Measurements from ENCODE around the gene WDFY3.
"Not testable (repeated sequence)": the region's sequence is repeated elsewhere in the genome, so short reads cannot be mapped to it uniquely, and the experiment has no call there.

WDFY3 gene

DNA sequence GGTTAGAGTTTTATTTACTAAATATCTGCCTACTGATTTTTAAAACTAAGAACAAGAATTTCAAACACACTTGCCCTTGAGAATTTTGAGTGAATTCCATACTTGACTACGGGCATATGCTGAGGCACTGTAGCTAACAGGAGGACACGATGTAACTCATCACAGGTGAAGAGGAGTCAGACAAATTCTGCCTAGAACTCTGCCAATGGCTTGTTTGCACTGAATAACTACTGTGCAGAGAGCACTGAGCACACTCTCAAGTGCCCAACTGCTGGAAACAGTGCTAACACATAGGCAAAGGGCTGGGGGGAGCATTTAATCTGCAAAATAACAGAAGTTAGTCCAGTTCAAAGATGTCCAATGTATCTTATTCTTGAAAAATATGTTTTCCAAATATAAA, 104.4 kb downstream of the WDFY3 start:
- DNase-seq (ENCODE audit: low read depth, low spot score): no peak

DNA sequence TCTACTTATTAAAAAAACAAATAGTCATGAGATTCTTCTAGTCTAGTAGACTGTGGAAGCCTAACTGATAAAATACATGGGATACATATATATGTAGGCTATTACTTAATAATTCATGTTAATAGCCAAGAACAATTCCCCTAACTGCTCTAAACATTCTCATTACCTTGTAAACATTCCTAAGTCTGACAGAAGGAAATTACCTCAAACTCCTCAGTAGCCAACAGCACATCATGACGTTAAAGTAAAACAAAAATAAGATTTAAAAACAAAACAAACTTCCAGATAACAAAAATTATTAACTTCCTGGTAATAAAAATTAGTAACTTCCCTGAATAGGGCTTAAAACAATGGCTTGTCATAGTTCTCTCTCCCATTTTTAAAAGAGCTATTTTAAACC, 109.2 kb downstream of the WDFY3 start:
- no peak for DNase-seq (ENCODE audit: low read depth, low spot score)

DNA sequence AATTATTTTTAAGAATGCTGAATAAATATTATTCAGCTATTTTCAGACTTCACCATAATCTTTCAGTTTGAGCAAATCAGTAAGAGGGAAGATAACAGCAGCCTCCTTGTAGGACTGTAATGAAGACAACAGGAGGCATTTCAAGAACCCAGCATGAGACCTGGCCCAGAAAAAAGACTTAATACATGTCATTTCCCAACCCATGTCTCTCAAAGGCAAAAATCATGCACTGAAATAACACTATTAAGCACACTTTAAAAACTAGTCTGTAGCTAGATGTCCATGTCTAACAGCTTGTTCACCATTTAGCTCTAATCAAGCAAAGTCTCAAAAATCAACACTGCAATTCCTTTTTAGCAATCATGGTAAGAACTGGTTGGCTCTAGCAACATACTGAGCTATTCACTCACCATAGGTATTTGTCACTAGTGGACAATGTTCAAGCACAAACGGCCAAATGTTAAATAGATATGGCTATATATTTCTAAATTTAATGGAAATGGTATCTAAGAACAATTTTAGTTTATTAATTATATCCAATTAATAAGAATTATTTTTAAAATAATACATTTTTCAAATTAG, 109.9 kb downstream of the WDFY3 start:
- DNase-seq (ENCODE audit: low read depth, low spot score): no peak

DNA sequence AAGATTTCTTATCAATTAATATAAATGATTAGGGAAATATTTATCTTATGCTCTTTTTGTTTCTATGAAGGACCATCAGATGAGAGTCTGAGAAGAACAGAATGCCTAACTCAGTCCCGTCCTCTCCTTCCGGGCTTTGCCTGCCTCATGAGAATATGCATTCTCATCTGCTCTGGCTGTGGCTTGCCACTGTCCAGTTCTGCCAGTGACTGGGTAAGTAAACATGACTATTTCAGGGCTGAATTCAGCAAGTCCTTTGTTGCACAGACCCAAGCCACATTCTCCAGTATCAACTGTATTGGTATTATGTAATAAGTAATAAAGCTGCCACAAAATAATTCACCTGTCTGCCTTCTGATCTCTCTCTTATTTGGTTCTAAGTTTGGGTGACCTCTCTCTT, 110.7 kb downstream of the WDFY3 start:
- DNase-seq (ENCODE audit: low read depth, low spot score): no peak

DNA sequence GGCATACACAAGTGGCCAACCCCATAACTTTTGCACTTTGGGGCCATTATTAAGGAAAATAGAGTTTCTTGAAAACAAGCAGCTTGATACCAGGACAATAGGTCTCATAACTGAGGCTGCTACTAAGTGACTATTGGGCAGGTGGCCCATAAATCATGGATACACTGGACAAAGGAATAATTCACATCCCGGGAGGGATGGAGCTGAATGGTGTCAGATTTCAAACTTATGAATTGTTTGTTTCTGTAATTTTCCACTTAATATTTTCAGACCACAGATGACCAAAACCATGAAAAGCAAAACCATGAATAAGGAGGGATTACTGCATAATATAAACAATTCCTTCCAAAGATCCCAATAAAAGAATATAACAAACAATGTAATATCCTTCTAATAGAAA, 114.4 kb downstream of the WDFY3 start:
- DNase-seq (ENCODE audit: low read depth, low spot score): no peak

DNA sequence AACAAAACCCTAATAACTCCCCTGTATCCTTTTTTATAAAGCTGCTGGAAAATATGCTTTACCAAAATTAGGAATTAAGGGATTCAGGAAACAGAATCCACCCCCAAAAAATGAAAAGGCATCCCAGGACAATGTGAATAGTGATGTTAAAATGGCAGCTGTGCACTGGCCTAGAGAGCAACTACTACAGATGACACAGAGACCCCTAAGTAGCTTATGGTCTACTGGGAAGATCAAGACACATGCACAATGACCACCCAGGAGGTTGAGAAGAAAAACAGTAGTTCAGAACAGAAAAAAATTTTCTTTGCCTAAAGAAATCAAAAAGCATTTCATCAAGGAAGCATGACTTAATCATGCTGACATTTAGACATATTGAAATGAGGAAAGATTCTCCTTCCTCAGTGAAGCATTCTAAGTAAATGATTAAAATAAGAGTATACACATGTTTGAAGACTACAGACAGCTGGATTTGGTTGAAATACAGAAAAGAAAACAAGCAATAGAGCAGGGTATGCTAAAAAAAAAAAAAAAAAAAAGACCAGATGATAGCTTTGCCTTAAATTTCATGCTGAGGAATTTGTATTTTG, 117.3 kb downstream of the WDFY3 start:
- DNase-seq (ENCODE audit: low read depth, low spot score): no peak

DNA sequence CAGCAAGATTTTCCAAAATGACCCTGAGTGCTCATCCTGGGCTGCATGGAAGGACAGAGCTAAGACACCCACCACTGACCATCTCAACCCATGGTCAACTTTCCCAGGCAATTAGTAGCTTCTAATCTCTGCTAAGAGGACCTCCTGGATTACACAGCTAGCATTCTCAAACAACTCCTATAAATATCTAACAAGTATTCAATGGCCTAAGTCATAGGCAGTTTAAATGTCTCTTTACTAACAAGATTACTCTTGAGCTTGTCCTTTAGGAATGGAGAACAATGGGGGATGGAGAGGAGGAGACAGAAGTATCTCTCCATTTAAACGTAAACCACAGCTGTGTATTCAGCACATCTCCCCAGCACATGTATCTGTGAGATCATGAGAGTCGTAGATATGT, 118.1 kb downstream of the WDFY3 start:
- DNase-seq (ENCODE audit: low read depth, low spot score): no peak

DNA sequence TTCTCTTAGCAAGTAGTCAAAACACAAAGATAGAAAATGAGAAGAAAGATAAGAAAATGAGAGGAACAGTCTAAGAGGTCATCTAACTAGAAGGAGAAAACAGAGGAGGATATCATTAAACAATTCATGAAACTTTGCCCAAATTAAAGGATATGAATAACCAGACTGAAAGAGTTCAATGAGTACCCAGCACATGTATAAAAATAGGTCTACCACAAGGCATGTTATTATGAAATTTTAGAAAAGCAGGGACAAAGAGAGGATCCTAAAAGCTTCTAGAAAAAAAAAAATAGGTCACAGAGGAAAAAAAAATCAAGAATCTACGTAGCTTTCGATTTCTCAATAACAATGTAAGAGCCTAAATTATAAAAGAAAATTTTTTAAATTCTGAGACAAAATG, 118.5 kb downstream of the WDFY3 start:
- no peak for DNase-seq (ENCODE audit: low read depth, low spot score)

DNA sequence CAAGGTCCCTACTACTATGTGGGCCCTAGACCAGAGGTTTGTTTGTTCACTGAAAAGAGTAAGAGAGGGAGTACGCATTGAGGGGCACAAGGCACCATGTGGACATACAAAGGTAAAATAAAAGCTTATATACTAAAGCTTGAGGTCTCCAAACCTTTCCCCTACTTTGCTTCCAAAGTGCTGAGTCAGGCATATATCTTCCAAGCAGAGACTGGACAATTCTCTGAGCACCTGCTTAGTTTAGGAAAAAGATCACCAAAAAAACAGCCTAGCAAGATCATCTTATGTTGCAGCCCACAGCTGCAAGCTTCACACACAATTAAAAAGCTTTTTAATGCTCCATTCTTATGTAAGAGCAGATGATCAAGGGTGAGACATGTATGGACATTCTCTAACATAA, 119.5 kb downstream of the WDFY3 start:
- DNase-seq (ENCODE audit: low read depth, low spot score): no peak

DNA sequence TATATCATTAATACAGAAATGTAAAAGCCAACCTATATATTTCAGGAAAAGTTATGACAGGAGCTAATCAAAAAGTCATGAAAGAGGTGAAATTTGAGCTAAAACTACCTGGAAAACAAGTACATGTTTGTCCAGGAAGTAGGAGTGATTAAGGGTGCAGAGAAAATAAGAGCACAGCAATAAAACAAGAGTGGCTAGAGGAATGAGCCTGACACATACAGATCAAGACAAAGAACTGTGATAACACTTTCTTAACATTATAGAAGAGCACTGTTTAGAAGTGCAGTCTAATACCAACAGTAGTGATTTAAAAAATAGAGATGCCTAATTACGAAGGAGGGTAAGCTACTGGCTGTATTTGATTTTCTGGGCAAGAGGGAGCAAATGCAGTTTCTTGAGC, 125.1 kb downstream of the WDFY3 start:
- DNase-seq (ENCODE audit: low read depth, low spot score): no peak

DNA sequence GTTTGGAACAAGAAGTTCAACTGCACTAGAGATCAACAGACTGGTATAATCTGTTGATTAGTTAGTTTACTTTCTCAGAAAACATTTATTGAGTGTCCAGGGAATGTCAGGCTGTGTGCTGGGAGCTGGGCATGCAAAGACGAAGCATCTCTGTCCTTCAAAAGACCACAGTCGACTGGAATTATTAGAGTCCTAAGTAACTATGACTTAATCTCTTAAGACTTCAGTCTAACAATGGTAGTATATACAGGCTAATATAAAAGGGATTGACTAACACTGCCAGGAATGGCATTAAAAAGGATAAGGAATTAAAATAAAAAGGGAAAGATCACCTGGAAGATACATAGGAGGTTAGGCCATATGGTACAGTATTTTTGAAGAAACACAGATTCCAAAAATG, 128.7 kb downstream of the WDFY3 start:
- no peak for DNase-seq (ENCODE audit: low read depth, low spot score)

DNA sequence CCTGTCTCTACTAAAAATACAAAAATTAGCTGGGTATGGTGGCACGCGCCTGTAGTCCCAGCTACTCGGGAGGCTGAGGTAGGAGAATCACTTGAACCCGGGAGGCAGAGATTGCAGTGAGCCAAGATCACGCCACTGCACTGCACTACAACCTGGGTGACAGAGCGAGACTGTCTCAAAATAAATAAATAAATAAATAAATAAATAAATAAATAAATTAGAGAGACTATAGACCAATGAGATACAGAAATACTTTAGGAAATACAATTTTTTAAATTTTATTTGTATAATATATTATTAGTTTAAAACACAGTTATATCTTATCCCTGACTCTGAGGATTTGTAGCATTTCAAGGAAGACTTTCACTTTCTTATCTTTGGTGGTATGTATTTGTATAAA, 136.9 kb downstream of the WDFY3 start:
- not testable (repeated sequence) for DNase-seq (ENCODE audit: low read depth, low spot score)

DNA sequence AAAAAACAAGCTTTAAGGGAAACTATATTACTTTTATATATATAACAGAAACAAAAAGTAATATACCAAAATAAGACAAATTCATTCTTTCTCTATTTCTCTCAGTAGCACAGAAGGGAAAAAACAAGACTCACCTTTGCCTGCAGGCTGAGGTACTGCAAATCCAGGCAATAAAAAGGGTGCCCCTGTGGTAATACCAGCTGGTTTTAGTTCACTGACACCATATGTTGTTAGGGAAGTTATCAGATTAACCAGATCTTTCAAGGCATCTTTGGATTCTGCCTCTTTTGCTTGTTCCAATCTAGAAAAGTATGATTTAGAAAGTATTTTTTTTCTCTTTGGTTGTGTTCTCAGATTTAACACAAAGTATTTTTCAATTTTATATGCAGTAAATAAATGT, 139.8 kb downstream of the WDFY3 start:
- DNase-seq (ENCODE audit: low read depth, low spot score): no peak

DNA sequence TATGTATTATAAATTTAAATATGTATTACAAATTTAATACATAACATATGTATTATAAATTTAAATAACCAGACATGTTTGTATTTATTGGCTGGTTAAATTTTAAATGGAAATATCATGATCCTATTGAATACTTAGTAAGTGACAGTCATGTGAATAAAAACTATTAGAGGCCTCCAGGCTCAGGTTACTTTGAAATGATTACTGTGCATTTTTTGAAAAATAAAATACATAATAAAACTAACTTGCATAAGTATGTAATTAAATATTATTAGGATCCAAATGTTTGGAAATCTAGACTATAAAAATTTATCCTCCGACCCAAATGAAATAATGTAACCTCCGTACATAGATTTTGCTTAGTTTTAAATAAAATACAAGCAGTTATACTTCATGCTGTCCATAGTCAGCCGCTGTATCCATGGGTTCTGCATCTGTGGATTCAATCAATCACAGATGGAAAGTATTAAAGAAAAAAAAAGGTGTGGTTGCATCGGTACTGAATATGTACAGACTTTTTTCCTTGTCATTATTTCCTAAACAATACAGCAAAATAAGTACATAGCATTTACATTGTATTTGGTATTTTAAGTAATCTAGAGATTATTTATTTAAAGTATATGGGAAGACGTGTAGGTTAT, 140.7 kb downstream of the WDFY3 start:
- DNase-seq (ENCODE audit: low read depth, low spot score): no peak

DNA sequence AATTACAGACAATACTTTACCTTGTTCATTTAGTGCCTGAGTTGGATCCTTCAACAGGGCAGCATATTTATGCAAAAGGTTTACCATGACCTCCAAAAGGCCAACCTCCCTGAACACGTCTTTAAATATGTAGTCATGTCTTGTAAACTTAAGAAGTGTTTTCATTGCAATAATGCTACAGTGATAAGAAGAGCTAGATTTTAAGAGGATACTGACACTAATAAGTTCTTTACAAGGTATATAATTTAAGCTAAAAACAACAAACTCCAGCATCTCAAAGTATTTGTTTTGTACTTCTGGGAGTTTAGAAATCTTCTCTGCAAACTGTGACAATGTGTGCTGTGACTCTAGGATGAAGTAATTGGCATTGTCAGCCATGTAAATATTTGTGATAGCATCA, 145.4 kb downstream of the WDFY3 start:
- no peak for DNase-seq (ENCODE audit: low read depth, low spot score)

DNA sequence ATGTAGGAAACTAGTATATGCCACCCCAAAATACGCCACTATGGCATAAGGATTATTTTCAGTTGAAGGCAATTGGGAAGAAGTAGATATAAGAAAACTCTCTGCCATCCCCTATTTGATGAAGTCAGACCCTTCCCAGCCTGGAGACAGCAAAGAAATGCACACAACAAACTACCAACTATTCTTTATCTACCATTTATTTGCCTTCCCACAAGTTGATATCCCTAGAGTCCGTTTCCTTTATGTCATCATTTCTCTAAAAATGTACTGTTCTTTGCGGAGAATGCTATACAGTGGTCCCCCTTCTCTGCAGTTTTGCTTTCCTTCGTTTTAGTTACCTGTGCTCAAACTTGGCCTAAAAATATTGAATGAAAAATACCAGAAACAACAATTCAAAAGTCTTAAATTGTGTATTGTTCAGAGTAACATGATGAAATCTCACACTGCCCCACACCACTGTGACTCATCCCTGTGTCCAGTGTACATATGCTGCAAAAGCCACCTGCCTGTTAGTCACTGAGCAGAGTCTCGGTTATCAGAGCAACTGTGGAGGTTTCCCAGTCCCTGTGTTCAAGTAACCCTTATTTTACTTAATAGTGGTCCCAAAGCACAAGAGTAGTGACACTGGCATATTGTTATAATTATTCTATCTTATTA, 152.3 kb downstream of the WDFY3 start:
- no peak for DNase-seq (ENCODE audit: low read depth, low spot score)

DNA sequence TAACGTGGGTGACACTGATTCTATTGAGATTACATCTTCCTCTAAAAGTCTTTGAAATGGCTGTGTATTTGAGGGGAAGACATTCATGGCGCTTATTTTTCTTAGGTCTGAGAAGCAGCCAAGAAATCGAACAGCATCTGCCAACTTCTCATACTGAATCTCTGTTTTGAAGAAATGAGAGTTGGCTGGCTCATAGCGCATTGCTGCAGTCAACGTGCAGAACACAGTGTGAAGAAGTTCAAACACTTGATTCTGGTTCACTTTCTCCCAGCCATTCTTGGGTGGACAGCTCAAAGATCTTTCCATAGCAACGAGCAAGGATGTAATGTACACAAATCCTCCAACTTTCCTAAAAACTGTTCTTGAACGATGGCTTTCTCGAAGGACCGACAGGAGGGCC, 156.5 kb downstream of the WDFY3 start:
- no peak for DNase-seq (ENCODE audit: low read depth, low spot score)

DNA sequence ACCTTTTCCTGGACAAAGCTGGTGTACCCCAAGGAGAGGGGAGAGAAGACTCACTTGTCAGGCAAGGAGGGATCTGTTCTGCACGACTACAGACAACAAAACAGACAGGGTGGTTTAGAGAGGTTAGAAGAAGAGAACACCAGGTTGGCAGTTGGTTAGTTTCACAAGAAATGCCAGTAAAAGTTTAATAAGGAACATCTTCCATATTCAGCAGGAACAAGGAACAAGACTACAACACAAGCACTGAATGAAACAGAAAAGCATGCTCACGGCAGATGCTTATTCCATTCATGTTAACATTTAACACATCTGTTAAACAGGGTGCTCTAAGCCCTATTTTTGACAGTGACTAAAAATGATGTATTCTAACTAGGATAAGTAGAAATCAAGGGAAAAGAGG, 158.2 kb downstream of the WDFY3 start:
- no peak for DNase-seq (ENCODE audit: low read depth, low spot score)

DNA sequence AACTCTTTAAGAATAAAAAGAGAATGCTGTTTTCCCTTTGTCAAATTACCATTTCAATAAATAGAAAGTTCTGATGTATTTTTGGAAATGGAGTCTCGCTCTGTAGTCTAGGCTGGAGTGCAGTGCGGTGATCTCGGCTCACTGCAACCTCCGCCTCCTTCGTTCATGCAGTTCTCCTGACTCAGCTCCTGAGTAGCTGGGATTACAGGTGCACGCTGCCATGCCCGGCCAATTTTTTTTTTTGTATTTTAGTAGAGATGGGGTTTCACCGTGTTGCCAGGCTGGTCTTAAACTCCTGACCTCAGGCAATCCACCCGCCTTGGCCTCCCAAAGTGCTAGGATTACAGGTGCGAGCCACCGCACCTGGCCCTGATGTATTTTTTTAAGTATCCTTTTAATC, 159.9 kb downstream of the WDFY3 start:
- not testable (repeated sequence) for DNase-seq (ENCODE audit: low read depth, low spot score)

DNA sequence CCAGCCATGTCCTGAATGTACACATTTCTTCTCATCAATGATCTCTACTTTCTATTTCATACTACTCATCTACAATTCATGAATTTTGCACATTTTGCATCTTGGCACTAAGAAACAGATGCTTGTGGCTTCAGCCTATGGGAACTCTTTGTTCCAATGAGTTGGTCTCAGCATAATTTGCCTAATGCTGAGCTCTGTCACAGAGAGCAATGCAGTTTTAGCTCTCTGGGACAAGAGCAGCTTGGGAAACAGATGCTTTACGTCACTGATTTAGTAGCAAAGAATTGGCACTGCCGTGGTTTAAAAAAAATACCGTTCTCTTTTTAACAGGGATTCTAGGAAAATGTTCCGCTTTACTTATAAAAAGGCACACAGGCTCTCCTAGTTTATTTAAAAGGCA, 162.4 kb downstream of the WDFY3 start:
- DNase-seq (ENCODE audit: low read depth, low spot score): no peak

DNA sequence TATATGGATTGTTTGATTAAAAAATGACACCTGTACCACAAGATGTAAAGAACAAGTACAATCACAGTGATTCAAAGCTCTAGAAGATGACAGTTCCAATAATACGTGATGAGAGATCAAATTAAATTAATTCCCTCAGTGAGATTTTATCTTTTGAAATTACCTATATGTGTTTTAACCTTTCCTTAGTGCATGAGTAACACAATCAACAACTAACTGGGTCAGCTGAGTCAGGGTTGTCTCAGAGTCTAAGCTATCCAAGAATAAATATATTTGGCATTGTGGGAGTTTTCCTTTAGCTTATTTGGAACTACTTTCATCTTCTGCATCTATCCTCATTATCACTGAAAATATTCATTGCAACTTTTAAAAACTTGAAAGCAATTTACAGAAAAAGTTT, 162.8 kb downstream of the WDFY3 start:
- no peak for DNase-seq (ENCODE audit: low read depth, low spot score)

DNA sequence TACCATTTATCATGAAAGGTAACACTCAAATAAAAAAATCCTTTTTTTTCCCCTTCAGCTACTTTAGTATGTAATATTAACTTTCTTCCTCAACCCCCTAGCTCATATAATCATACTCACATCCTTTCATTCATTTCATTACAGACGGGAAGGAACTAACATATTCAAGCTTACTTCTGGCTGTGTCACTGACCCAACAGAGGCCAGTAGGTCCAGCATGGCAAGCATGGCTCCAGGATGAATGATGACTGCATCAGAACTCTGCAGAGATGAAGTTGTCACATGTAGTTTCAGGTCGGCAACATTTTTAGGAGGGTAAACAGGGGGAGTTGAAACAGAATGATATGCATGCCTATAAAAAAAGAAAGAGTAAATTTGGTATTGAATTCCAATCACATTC, 163.4 kb downstream of the WDFY3 start:
- no peak for DNase-seq (ENCODE audit: low read depth, low spot score)

DNA sequence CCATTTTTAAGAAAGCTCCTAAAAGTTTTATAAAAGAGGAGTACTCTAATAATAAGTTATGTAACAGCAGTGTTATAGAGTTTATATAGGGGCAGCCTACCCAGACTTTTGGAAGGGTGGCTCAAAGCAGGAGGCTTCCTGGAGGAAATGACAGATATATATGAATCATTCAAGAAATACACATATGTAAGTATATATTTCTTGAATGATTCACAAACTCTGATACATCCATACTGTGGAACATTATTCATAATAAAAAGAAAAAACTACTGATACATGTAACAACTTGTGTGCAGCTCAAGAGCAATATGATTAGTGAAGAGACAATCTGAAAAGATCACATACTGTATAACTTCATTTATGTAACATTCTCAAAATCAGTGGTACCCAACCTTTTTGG, 166.2 kb downstream of the WDFY3 start:
- DNase-seq (ENCODE audit: low read depth, low spot score): no peak
